ENCODE data around the gene HEPHL1.

HEPHL1 gene

GRCh38 chr11:94120946-94121345 is 99.8 kb downstream of the HEPHL1 start:
- no peak overlapping the region for H3K27ac Mint-ChIP-seq
- no peak for DNase-seq
- H3K4me1 Mint-ChIP-seq, result no peaks in the 10 kb centered on the region
- no peak overlapping the region for H3K4me3 Mint-ChIP-seq
- peaks cover 5% of the 10 kb centered on the region for H3K36me3 Mint-ChIP-seq (ENCODE audit: low read depth)
- no peaks in the 10 kb centered on the region for H3K27me3 Mint-ChIP-seq (ENCODE audit: low read depth, poor library complexity)
- H3K9me3 Mint-ChIP-seq, result peaks cover 12% of the 10 kb centered on the region
- no peak for TF ChIP-seq CTCF (IDR thresholded peaks at IDR 0.05)

- Mint-ChIP-seq H3K36me3 (ENCODE audit: low read depth) (peaks cover 5% of the 10 kb centered on the region), H3K27me3 (ENCODE audit: low read depth, poor library complexity) (no peaks in the 10 kb centered on the region), H3K27ac (no peak overlapping the region), H3K4me3 (no peak overlapping the region), H3K9me3 (peaks cover 12% of the 10 kb centered on the region), H3K4me1 (peaks cover 20% of the 10 kb centered on the region)
- TF ChIP-seq CTCF (IDR thresholded peaks at IDR 0.05), result no peak
- DNase-seq, result no peak
Observed at GRCh38 chr11:94125407-94126115, 104.4 kb downstream of the HEPHL1 start.

- TF ChIP-seq CTCF (IDR thresholded peaks at IDR 0.05), result no peak
- Mint-ChIP-seq H3K4me3 (peak overlapping the region; percentile 93), H3K27ac (peak overlapping the region; percentile 98), H3K36me3 (ENCODE audit: low read depth) (peaks cover 5% of the 10 kb centered on the region), H3K27me3 (ENCODE audit: low read depth, poor library complexity) (no peaks in the 10 kb centered on the region), H3K9me3 (peaks cover 12% of the 10 kb centered on the region), H3K4me1 (peaks cover 20% of the 10 kb centered on the region)
- no peak for DNase-seq
Observed at GRCh38 chr11:94127638-94128037, 106.5 kb downstream of the HEPHL1 start.

- Mint-ChIP-seq H3K27me3 (ENCODE audit: low read depth, poor library complexity) (no peaks in the 10 kb centered on the region), H3K9me3 (peaks cover 12% of the 10 kb centered on the region), H3K27ac (peak overlapping the region; percentile 98), H3K36me3 (ENCODE audit: low read depth) (peaks cover 5% of the 10 kb centered on the region), H3K4me3 (peak overlapping the region; percentile 93), H3K4me1 (peaks cover 21% of the 10 kb centered on the region)
- TF ChIP-seq CTCF (IDR thresholded peaks at IDR 0.05), result no peak
- DNase-seq, result peak; percentile 54
Observed at GRCh38 chr11:94128291-94128745, 107.2 kb downstream of the HEPHL1 start.

- Mint-ChIP-seq H3K27ac (peak within 1 kb of the TSS; percentile 98), H3K4me3 (peak within 1 kb of the TSS; percentile 93), H3K9me3 (peaks cover 12% of the 10 kb centered on the region), H3K27me3 (ENCODE audit: low read depth, poor library complexity) (no peaks in the 10 kb centered on the region), H3K4me1 (peaks cover 27% of the 10 kb centered on the region), H3K36me3 (ENCODE audit: low read depth) (peaks cover 5% of the 10 kb centered on the region)
- DNase-seq, result peak; percentile 79
- TF ChIP-seq CTCF (IDR thresholded peaks at IDR 0.05), result no peak
Observed at GRCh38 chr11:94128746-94129511, 107.8 kb downstream of the HEPHL1 start, which contains the start of gene PANX1. Gene PANX1, plus strand, starts transcription at chr11:94128841. Its CDS starts 472 bp downstream, at chr11:94129313.
